Left forelimb (tissue), 1 donor: Measurements from ENCODE around the gene GNMT.

Source experiments
- DNase-seq: peaks from one replicate; pipeline ENCODE4 v3.0.0-alpha.2; 2018; ENCODE audit warnings: low spot score

GNMT gene

DNA sequence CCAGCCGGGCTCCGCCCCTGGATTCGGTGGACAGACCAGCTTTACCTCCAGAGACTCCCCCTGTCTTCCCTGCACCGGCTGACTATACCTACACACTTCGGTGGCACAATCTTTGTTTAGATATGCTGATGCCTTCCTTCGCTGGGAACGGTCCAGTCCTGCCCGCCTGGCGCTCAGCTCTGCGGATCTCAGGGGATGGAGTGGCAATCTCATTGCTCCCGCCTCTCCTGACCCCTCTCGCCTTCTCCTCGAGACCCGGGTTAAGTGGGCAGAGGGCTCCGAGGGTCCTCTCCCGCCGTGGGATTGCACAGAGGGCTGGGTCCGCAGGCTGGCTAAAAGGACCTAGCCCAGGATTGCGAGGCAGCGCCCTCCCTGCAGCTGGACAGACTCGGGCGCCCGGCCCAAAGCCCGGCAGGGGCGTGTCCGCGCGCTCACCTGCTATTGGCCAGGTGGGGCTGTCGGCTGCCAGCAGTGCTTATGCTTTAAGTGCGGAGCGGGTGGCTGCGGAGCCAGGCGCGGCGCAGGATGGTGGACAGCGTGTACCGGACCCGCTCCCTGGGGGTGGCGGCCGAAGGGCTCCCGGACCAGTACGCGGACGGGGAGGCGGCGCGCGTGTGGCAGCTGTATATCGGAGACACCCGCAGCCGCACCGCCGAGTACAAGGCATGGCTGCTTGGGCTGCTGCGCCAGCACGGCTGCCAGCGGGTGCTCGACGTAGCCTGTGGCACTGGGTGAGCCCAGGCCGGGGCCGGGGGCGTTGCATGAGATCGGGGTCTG, at the start of gene GNMT:
Gene GNMT, plus strand, starts transcription at position 512 of the 777 bp plus-strand sequence. Its CDS starts 14 bp downstream, at position 526.
- DNase-seq, result no peak

- DNase-seq, result no peak
These were observed 49.2 kb upstream of the GNMT start for GRCh38 chr6:42911171-42912021.

- DNase-seq, result no peak
These were observed 46.0 kb upstream of the GNMT start for GRCh38 chr6:42914546-42914945.

GRCh38 chr6:42915732-42916131, 44.8 kb upstream of the GNMT start, which contains the start of gene PTCRA:
PTCRA (plus strand) TSS chr6:42916053; CDS start chr6:42916070, 17 bp downstream.
- DNase-seq, result no peak

DNA sequence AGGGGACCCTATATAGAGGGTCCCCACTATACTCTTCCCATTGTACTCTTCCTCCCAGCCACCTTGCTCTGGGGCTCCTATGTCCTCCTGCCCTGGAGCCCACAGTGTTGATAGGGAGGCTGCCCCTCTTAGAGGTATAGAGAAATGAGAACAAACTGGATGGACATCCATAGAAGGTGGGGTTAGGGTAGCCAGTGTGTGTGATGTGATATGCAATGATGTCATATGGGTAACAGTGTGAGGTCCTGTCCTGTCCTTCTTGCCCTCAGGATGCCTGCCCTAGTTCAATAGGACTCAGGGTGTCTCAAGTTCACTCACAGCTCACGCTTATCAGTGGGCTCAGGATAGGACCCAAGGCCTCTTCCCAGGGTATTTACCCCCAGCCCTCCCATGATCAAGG, 44.3 kb upstream of the GNMT start:
- DNase-seq, result no peak

DNA sequence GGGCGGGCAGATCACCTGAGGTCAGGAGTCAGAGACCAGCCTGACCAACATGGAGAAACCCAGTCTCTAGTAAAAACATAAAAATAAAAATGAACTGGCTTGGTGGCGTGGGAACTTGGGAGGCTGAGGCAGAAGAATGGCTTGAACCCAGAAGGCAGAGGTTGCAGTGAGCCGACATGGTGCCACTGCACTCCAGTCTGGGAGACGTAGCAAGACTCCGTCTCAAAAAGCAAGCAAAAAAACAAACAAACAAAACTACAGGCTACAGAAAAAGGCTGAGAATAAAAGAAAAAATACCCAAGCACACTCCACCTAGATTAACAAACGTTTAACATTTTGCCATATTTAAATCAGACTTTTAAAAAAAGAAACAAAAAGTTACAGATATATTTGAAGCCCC, 38.8 kb upstream of the GNMT start:
- no peak for DNase-seq

- DNase-seq, result no peak
These were observed 36.9 kb upstream of the GNMT start for GRCh38 chr6:42923666-42924065.

- no peak for DNase-seq
These were observed 35.2 kb upstream of the GNMT start for GRCh38 chr6:42925248-42925857.

GRCh38 chr6:42928986-42929820, 31.4 kb upstream of the GNMT start, which contains the start of gene CNPY3:
CNPY3 (plus strand) TSS chr6:42929480; CDS start chr6:42929571, 91 bp downstream.
- peak; percentile 94 for DNase-seq

DNA sequence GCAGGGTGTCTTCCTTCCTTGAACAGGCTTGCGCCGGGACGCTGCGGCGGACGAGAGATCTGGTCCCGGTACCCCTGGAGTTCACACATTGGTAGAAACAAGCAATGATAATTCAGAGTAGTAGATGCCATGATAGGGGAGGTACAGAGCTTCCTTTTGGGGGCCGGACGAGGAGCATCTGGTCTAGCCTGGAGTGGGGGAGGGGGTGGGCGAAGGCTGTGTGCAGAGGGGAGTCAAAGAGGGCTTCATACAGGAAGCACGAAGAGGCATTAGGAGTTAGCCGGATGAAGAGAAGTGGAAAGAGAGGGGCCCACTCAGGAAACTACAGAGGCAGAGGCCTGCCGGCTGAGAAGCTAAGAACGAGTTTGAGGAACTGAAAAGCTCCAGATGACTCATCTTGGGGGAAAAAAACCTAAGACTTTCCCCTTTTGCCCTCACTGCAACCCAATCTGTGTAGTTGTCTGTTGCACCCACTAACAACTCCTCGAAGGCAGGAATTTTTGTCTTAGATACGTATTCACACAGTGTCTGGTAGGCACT, 30.7 kb upstream of the GNMT start:
- DNase-seq, result no peak

- DNase-seq, result no peak
These were observed 28.1 kb upstream of the GNMT start for GRCh38 chr6:42932412-42932811.

GRCh38 chr6:42933205-42933604, 27.3 kb upstream of the GNMT start:
- DNase-seq, result no peak

- DNase-seq, result no peak
These were observed 25.2 kb upstream of the GNMT start for GRCh38 chr6:42935322-42935721.

DNA sequence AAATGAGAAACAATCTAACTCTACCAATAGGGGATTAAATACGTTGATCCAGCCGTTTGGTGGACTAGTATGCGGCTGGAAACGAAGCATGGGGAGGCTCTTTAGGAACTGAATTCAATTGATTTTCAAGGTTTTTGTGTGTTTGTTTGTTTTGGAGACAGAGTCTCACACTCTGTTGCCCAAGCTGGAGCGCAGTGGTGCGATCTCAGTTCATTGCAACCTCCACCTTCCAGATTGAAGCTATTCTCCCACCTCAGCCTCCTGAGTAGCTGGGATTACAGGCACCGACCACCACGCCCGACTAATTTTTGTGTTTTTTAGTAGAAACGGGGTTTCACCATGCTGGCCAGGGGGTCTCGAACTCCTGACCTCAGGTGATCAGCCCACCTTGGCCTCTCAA, 24.2 kb upstream of the GNMT start:
- no peak for DNase-seq

DNA sequence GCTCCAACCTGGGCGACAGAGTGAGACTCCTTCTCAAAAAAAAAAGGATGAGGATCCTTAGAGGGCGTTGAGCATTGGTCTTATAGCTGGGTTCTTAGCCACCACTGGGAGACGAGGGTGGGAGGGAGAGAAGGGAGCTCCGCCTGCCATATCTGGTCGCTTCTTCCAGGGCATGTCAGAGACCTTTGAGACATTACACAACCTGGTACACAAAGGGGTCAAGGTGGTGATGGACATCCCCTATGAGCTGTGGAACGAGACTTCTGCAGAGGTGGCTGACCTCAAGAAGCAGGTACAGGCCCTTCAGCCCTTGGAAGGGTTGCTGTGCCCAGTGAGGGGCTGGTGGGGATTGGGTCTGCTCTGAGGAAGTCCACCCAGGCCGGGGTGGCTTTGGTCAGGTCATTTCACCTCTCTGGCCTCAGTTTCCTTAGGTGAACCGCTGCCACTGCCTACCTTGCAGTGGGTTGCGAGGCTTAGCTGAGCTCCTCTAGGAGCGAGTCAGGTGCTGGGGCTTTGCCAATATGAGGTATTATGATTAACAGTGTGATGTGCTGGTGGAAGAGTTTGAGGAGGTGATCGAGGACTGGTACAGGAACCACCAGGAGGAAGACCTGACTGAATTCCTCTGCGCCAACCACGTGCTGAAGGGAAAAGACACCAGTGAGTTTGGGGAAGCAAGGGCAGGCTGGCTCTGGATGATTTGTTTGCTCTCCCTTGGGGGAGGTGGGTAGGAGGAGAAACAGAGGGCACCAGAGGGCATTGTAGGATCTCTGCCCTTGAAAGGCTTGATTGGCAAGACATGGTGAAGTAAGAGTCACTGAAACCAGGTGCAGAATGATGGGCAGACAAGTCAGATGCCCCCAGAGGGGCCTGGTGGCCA, 22.8 kb upstream of the GNMT start:
- no peak for DNase-seq

DNA sequence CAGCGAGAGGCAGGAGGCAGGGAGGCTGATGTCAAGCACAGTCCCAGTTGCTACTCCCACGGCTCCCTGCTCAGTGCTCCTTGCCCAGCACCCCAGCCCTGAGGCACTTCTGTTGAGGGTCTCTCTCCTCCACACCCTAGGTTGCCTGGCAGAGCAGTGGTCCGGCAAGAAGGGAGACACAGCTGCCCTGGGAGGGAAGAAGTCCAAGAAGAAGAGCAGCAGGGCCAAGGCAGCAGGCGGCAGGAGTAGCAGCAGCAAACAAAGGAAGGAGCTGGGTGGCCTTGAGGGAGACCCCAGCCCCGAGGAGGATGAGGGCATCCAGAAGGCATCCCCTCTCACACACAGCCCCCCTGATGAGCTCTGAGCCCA, 22.1 kb upstream of the GNMT start:
- no peak for DNase-seq

- DNase-seq, result no peak
These were observed 21.4 kb upstream of the GNMT start for GRCh38 chr6:42938987-42939809.

GRCh38 chr6:42939810-42940167, 20.8 kb upstream of the GNMT start:
- DNase-seq, result no peak

- DNase-seq, result no peak
These were observed 20.0 kb upstream of the GNMT start for GRCh38 chr6:42940493-42941045.
